GM03348 (cell line): ENCODE data around the gene UHMK1.

ENCODE experiments used
- DNase-seq: peaks from one replicate; pipeline ENCODE4 v3.0.0; 2012; ENCODE audit warnings: low spot score

Gene UHMK1

DNA sequence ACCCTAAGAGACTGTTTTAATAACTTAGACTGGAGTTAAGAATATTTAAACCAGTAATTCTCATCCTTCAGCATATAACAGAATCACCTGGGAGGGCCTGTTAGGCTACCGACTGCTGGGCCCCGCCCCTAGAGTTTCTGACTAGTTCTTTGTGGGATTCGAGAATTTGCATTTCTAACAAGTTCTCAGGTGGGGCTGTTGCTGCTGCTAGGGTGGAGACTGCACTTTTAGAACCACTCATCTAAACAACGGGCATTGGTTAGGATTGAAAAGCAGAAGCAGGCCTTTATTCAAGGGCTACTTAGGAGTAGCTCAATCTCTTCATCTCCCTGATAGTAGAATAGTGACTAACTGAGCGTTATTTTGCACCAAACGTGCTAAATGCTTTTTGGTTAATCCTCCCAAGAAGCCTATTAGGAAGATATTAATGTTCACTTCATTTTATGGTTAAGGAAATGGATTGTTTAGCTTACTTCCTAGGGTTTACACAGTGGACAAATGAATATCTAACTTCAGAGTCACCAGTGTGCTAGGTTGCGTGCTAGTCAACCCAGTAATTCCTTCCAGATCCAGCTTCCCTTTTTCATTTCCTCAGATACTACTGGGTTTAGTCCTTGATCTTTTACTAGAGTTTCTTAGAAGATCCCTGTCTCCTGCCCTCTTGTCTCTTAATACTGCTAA lies 32.8 kb downstream of the UHMK1 start:
- no peak for DNase-seq

DNA sequence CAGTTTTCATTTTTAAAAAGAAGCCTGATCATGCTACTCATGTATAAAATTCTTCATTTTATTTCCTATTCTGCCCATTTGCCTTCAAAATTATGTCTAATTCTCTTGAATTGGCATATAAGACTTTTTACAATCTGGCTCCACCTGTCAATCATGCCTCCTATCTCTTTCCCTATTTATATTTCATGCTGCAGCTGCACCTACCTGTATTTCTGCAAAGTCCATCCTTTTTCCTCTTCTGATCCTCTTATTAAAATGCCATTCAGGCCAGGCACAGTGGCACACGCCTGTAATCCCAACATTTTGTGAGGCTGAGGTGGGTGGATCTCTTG lies 33.3 kb downstream of the UHMK1 start:
- DNase-seq = no peak

DNA sequence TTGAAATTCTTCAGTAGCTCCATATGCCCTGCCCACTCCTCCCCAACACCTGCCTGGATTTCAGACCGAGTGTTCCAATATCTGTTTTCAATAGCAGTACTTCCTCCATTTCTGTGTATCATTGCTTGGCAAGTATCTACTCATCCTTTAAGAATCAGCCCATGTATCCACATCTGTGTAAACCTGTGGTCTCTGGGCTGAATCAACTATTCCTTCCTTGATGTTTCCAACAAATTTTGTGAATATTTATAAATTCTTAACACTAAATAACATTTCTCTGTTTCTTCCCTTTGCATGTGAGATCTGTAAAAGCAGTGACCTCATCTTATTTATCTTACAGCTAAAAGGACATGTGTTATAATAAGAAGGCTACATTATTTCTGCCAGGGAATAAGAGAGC lies 37.9 kb downstream of the UHMK1 start:
- DNase-seq = no peak

DNA sequence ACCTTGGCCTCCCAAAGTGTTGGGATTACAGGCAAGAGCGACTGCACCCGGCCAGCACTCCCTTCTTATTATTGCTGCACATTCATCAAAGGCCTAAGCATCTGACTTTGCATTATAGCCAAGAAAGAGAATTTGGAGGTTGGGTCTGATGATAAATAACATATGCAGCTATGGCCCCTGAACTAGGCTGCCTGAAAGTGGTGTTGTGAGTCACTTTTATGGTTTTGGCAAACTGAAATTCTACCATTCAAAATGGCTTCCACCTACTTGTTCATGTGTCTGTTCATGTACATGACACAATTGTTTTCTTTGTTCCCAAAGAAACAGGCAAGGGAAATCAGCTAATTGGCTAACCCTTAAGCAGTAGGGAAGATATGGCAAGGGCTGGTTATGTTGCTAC lies 38.9 kb downstream of the UHMK1 start:
- peak; percentile 51 for DNase-seq

- DNase-seq = no peak
These were observed 39.6 kb downstream of the UHMK1 start for GRCh38 chr1:162537216-162537615.

GRCh38 chr1:162538815-162539431 lies 41.3 kb downstream of the UHMK1 start:
- DNase-seq = peak; percentile 70

DNA sequence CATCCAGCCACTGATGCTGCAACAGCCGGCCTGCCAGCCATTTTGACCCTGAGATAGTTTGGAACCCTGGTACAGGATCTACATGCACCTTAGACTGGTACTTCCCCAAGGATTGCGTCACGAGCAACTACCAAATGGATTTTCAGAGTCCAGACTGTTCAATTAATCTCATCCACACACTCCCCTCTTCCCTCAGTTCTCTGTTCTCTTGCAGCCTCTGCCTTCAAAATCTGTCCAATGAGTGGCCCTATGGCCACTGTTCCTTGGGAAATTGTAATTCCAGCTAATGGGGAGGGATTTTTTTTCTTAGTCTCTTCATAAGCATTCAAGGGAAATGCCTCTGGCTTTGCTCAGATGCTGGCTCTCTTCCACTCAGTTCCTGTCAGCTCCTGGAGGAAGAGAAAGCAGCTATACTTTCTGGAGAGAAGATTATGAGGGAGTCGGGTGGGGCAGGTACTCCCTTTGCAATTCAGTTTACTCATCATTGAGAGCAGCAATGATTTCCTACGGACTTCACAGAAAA lies 44.1 kb downstream of the UHMK1 start:
- DNase-seq = peak; percentile 82

DNA sequence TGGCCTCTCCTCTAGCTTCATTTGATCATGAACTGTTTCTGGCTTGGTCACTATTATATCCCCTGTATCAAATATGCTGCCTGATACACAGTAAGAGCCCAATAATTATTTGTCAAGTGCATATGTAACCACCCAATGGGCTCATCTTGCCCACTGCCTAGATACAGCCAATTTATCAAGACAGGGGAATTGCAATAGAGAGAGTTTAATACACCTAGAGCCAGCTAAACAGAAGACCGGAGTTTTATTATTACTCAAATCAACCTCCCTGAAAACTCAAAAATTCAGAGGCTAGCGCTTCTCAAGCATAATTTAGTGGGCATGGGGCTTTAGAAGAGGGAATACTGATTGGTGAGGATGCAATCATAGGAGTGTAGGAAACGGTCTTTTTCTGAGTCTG lies 45.6 kb downstream of the UHMK1 start:
- no peak for DNase-seq

DNA sequence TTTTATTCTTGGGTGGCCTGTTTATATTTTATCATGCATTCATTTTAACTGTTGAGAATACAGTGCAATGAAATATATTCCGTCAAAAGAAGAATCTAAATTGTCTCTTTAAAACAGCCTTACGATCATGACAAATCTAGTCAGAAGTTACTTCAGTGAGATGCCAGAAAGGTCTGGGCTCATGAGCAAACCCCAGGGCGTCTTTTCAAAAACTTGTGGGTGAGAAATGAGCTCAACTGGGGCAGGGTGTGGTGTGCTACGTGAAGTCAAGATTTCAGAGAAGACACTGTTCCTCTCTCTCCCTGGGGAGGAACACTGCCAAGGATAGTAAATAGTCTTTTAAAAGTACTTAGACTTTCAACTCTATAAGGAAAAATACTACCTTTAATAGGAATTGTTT lies 50.6 kb downstream of the UHMK1 start:
- peak; percentile 81 for DNase-seq

- no peak for DNase-seq
These were observed 51.4 kb downstream of the UHMK1 start for GRCh38 chr1:162549001-162549400.

DNA sequence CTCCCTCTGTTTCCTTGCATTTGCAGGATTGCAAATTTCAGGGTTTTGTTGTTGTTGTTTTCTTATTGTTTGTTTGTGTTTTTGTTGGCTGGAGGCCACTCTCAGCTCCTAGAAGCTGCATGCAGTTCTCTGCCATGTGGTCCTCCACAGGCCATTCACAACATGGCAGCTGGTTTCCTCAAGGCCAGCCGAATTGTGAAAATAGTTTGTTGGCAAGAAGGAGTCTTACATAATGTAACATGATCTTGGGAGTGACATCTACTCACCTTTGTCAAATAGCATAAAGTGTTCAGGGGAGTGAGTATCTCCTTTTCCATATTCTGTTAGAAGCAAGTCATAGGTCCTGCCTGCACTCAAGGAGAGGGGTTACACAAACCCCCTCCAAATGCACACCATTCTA lies 53.3 kb downstream of the UHMK1 start:
- no peak for DNase-seq

DNA sequence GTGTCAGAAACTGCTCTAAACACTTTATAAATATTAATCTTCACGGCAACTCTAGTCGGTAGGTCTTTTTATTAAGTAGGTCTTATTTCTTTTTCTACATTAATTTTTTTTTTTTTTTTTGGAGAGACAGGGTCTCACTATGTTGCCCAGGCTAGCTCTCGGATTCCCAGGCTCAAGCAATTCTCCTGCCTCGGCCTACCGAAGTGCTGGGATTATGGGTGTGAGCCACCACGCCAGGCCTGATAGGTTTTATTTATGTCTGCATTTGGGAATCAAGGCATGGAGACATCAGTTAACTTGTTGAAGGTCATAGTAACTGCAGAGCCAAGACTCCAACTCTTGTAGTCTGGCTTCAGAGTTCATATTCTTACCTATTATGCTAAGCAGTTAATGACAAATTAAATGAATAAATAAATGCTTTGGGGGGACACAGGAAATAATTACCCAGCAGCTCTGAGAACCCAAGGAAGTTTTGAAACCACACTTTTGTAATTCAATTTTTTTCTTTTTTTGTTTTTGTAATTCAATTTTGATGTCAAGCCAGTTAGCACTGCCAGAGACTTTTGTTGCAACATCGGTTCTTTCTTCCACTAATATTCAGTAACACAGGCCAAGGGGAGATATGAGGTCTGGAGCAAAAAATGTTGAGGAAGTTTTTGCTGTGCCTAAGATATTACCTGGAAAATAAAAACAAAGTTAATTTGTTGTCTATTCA lies 54.5 kb downstream of the UHMK1 start:
- DNase-seq = peak; percentile 44

DNA sequence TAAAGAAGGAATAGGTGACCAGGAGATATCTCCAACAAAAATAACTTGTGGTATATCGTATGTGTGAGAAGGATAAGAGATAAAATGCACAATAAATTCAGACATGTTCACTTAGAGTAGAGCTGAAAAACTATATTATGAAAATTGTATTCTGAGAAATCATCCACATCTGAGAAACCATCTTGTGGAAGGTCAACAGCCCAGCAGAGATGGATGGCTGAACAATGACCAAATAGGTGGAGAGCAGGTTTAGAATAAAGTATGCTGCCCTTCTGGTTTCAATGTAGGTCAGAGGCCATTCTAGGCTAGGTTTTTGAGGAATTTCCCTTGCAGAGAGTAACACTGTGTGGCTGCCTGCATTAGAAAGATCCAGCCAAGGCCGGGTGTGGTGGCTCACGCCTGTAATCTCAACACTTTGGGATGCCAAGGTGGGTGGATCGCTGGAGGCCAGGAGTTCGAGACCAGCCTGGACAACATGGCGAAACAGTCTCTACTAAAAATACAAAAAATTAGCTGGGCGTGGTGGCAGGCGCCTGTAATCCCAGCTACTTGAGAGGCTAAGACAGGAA lies 55.1 kb downstream of the UHMK1 start:
- DNase-seq = no peak

DNA sequence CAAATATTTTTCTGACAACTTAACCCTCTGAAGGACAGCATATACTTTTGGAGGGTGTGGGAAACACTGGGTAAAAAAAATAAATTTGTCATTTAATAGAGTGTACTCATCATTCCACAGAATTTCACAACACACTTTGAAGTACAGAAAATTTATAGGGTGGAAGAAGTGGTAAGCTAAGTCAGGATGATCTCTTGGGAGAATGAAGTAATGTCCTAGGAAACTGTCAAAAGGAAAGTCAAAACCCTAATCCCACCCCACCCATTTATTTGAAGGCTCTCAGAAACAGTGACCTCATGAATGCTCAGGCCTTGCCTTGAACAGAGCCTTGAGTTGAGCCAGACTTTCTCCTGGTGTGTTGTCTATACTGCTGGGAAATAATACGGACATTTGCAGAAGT lies 56.6 kb downstream of the UHMK1 start:
- DNase-seq = peak; percentile 49

DNA sequence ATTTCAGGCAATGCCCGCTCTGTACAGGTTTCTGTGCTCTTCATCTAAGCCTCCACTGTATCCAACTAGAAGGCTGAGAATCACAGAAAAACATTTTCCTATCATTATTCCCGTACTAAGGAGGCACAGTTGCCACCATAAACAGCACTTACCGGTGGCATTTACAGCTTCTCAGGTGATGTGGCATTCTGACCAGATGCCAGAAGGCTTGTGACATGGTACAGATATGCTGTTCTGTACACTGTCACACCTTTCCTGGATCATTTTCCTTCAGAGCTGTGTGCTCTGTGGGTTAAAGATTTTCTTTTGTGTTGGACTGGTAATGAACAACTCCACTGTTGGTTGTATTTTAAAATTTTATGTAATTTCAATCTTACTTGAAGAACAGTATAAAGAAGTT lies 59.9 kb downstream of the UHMK1 start:
- DNase-seq = no peak

DNA sequence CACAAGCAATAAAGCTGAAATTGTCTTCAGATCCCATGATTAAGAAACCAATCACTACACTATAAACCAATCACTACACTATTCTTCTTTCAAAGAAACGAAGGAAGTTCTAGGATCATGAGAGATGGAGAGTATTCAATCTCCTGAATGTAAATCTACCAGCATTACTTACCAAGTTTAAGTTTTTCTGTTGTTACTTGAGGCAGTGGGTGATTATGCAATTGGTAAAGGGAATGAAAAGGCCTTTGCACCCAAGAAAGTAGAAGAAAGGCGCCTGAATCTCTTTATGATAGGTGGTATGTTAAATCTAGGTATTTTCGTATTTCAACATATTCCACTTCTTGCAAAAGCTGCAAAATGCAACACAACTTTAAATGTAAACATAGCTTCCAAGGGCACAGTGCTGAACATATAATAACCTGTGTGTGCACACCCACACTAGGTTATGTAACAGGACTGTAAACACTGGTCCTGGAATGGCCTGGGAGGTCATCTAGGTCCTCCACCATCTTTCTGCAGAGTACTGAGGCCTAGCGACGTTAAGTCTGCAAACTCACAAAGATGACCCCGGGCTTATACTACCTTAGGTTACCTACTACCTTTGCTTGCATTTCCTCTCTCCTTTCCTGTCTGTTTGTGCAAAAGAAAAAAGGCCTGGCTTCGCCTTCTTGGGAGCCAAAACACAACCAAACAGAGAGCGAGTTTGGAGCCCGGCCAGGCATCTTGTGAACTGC lies 62.9 kb downstream of the UHMK1 start:
- no peak for DNase-seq

DNA sequence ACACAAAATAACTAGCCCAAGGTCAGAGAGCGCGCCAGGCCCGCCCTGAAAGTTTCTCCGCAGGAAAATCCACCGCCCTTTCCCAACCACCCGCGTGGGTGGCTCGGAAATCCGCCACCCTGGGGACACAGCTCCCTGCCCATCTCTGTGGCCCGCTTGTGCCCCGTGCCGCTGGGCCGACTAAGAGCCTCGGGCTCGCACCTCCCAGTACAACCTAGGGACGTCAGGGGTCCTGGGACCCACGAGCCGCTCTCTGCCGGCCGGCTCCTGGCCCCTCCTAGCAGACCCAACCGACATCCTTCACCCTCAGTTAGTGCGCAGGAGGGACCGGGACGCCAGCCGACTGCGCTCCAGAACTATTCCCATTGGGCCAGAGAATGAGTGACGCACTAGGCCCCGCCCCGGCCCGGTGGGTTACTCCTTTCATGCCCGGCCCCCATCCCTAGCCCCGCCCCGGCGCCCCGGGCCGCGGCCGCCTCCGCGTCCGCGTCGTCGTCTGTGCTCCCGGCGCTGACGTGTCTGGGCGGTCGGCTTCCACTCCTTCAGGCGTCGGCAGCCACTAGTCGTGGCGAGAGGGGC lies 63.5 kb downstream of the UHMK1 start:
- DNase-seq = peak; percentile 97

- DNase-seq = no peak
These were observed 64.2 kb downstream of the UHMK1 start, which contains the start of gene UAP1 for GRCh38 chr1:162561616-162562469. Gene UAP1, plus strand, starts transcription at chr1:162561722. Its CDS starts 4,347 bp downstream, at chr1:162566069.

GRCh38 chr1:162562470-162562828 lies 64.8 kb downstream of the UHMK1 start:
- DNase-seq = peak; percentile 47

- no peak for DNase-seq
These were observed 67.2 kb downstream of the UHMK1 start for GRCh38 chr1:162564762-162565218.

- DNase-seq = no peak
These were observed 67.8 kb downstream of the UHMK1 start for GRCh38 chr1:162565460-162565859.
